Measurements from ENCODE around the gene MIEF1.

MIEF1 gene

DNA sequence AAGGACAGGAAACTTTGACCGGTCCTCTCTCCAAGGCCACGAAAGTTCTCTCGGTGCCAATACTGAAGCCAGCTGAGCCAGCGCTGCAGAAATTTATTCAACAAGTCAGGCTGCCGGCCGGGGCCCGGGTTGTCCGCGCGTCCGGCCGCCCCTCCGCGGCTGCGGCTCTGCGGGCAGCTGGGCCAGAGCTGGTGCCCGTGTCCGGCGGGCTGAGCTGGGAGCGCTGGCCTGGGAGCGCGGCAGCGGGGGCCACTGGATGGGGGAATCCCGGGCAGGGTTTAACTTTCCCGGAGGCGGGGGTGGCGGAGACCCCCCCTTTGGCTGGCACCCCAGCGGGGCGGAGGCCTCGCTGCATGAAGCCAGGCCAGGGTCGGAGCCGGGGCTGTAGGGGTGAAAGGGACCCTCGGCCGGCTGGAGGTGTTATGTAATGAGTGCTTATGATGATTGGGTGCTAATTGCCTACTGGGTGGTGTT is 56.2 kb downstream of the MIEF1 start:
- DNase-seq (ENCODE audit: low spot score) = no peak

- no peak for DNase-seq (ENCODE audit: low spot score)
These were observed 56.9 kb downstream of the MIEF1 start for GRCh38 chr22:39558950-39559349.

DNA sequence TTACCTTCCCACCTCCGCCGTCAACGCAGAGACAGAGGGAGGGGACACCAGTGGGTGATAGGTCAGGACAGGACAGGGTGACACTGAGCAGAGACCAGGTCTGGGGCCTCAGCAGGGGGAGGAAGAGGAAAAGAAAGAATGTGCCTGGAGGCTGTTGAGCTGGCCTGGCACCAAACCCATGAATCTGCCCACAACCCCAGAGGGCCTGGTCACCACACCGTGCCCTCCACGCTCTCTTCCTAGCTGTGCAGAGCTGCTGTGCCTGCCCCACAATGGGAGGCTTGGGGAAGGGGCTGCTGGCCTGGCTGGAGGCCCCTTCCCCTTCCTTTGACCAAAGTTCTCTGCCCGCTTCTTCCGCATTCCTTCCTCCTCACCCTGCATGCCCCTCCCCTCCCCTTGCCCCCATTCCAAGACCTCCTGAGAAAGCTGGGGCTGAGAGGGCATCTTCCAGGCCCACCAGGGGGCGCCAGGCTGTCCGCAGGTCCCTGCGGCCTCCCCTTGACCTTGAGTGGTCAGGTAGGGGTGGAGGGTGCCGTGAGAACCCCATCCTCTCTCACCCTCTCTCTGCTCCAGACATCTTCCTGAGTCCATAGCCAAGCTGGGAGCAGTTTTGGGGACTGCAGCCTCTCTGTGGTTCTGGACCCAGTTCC is 57.5 kb downstream of the MIEF1 start:
- DNase-seq (ENCODE audit: low spot score) = no peak

DNA sequence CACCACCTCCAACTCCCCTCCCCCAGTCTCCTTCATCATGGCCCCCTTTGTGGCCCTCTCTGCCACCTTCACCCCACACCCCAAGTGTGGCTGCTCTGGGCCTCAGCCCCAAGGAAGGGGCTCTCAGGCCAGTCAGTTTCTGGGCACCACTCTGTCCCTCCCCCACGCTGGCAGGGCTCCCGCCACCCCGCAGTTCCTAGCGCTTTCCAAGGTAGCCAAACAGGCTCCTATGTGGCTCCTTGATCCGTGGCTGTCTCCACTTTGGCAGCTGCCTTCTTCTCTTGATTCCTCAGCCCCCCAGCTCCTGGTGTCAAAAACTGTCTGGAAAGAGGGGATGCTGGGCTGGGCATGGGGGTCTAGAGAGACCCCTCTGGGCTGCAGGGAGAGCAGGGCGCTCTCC is 58.0 kb downstream of the MIEF1 start:
- no peak for DNase-seq (ENCODE audit: low spot score)

GRCh38 chr22:39562839-39563489 is 60.9 kb downstream of the MIEF1 start:
- no peak for DNase-seq (ENCODE audit: low spot score)

DNA sequence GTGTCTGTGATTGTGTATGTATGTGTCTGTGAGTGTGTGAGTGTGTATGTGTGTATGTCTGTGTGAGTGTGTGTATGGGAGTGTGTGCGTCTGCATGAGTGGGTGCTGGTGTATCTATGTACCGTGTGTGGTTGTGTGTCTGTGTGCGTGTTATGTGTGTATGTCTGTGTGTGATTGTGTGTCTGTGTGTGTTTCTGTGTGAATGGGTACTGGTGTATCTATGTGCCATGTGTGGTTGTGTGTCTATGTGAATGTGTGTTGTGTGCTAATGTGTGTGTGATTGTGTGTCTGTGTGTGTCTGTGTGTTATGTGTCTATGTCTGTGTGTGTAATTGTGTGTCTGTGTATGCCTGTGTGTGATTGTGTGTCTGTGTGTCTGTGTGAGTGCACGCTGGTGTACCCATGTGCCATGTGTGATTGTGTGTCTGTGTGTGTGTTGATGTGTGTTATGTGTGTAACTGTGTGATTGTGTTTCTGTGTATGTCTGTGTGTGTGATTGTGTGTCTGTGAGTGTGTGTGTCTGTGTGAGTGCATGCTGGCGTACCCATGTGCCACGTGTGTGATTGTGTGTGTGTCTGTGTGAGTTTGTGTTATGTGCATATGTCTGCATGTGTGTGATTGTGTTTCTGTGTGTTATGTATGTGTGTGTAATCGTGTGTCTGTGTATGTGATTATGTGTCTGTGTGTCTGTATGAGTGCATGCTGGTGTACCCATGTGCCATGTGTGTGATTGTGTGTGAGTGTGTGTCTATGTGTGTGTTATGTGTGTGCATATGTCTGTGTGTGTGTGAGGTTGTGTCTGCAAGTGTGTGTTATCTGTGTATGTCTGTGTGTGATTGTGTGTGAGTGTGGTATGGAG is 61.7 kb downstream of the MIEF1 start:
- no peak for DNase-seq (ENCODE audit: low spot score)

GRCh38 chr22:39565414-39565944 is 63.4 kb downstream of the MIEF1 start:
- DNase-seq (ENCODE audit: low spot score) = no peak

DNA sequence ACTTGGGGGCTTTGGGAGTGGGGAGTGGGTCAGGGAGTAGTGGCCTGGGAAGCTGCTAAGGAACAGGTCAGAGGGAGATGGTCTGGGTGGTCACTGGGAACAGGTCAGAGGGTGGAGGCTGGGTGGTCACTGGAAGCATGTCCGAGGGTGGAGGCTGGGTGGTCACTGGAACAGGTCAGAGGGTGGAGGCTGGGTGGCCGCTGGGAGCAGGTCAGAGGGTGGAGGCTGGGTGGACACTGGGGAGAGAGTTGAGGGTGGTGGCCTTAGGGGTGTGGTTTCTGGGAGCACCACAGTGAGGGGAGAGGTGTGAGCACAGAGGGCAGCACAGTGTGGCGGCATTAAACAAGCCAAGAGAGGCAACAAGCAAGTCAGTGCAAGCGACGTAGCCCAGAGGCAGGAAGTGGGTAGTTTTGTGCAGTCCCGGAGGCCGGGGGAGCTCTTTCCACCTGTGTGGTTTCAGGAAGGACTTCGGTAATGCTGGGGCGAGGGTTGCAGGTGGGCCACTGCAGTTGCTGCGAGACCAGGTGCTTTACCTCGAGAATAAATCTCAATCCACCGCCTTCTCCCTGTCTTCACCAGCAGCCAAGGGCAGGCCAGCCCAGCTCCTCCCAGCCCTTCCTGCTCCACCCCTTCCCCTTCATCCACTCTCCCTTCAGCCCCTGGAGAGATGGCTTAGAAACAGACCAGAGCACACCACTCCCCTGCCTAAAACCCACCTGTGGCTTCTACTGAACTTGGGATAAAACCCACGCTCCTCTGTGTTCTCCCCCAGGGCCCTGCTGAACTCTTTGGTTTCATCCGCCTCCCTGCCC is 65.3 kb downstream of the MIEF1 start:
- no peak for DNase-seq (ENCODE audit: low spot score)

Data from putamen (tissue), 1 donor.